ENCODE data around the gene HSBP1L1.

HSBP1L1 gene

DNA sequence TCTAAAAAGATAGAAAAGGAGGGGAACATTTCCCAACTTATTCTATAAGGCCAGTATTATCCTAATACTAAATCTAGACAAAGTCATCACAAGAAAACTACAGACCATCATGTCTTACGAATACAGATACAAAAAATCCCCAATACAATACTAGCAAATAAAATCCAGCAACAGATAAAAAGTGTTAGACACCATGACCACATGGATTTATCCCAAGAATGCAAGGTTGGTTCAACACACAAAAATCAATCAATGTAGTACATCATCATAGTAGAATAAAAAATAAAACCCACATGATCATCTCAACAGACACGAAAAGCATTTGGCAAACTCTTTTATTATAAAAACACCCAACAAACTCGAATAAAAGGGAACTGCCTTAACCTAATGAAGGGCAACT, 31.5 kb upstream of the HSBP1L1 start:
- WGBS, 2 donors (ENCODE audit: extremely low coverage in 2 of 2, insufficient read length in 2 of 2, insufficient replicate concordance in 1 of 2), result no CpG with 5 or more reads among the region's 3 CpGs

DNA sequence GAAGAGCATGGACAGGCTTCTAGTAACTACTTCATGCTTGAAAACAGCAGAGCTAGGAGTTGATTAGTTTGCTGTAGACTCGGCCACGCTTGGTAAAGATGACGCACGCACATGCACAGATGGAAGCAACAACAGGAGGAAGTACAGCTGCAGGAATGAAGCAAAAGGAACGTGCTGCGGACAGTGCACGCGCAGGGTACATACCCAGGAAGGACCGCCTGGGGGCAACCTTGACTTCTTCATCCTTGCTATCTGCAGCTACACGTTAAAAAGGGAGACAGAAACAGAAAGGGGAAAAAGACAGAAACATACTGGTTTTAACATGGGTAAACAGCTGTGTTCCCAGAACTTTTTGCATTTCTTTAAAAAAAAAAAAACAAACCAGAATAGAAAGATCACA, 30.7 kb upstream of the HSBP1L1 start:
- H3K4me3 ChIP-seq (ENCODE audit: low read length in 2 of 2), result peak overlapping the region in 1 of 2 donors; percentile 31
- peaks cover 7 to 49% of the 10 kb centered on the region in 2 donors for H3K36me3 ChIP-seq (replicated peaks in 1 of 2; ENCODE audit: control insufficient read depth in 2 of 2, insufficient read depth in 2 of 2, low read length in 2 of 2)
- no peak overlapping the region for H2AK5ac ChIP-seq (ENCODE audit: low read depth, low read length)
- no peak overlapping the region for H4K91ac ChIP-seq (ENCODE audit: low read depth, low read length, poor library complexity)
- H3K27me3 ChIP-seq (ENCODE audit: control insufficient read depth in 3 of 3, insufficient read depth in 3 of 3, low read depth in 1 of 3, low read length in 3 of 3), result peaks cover 0 to 2% (median 0%) of the 10 kb centered on the region in 3 experiments
- no peak overlapping the region for H2BK15ac ChIP-seq (ENCODE audit: low read length)
- H3K14ac ChIP-seq (ENCODE audit: low read length), result no peak overlapping the region
- H4K8ac ChIP-seq (ENCODE audit: low read depth, low read length), result no peak overlapping the region
- H3K79me1 ChIP-seq (ENCODE audit: low read depth, low read length), result peaks cover 11% of the 10 kb centered on the region
- H3K4me1 ChIP-seq (ENCODE audit: control insufficient read depth in 2 of 2, insufficient read depth in 1 of 2, low read depth in 1 of 2, low read length in 2 of 2), result no peaks in the 10 kb centered on the region
- no peak overlapping the region for H3K18ac ChIP-seq (ENCODE audit: low read length)
- H2AFZ ChIP-seq (ENCODE audit: low read length), result no peak overlapping the region
- H3K4me2 ChIP-seq (ENCODE audit: insufficient read depth, low read length, poor library complexity, severe bottlenecking), result no peak overlapping the region
- DNase-seq (ENCODE audit: low spot score), result no peak
- H3K27ac ChIP-seq (replicated peaks; ENCODE audit: low read length), result no peak overlapping the region
- peaks cover 19 to 59% of the 10 kb centered on the region in 2 donors for H3K9me3 ChIP-seq (replicated peaks in 1 of 2; ENCODE audit: control insufficient read depth in 2 of 2, insufficient read depth in 1 of 2, low read depth in 1 of 2, low read length in 2 of 2)
- no peak overlapping the region for H2BK120ac ChIP-seq (ENCODE audit: low read depth, low read length)
- H2BK12ac ChIP-seq (ENCODE audit: low read length), result no peak overlapping the region
- H3K4ac ChIP-seq (ENCODE audit: low read length), result no peak overlapping the region
- no peak overlapping the region for H2BK5ac ChIP-seq (ENCODE audit: low read length)
- no peak overlapping the region for H3K23ac ChIP-seq (ENCODE audit: low read depth, low read length, poor library complexity)
- H3K9ac ChIP-seq (ENCODE audit: low read depth, low read length, poor library complexity), result no peak overlapping the region
- WGBS, 2 donors (ENCODE audit: extremely low coverage in 2 of 2, insufficient read length in 2 of 2, insufficient replicate concordance in 1 of 2), result no CpG with 5 or more reads among the region's 10 CpGs

More for the DNA sequence above, 31.5 kb upstream of the HSBP1L1 start:
- Histone ChIP-seq H3K79me1 (ENCODE audit: low read depth, low read length) (peaks cover 10% of the 10 kb centered on the region), H2BK15ac (ENCODE audit: low read length) (no peak overlapping the region), H3K4me3 (ENCODE audit: low read length in 2 of 2) (no peak overlapping the region), H3K18ac (ENCODE audit: low read length) (no peak overlapping the region), H3K36me3 (replicated peaks in 1 of 2; ENCODE audit: control insufficient read depth in 2 of 2, insufficient read depth in 2 of 2, low read length in 2 of 2) (peaks cover 7 to 53% of the 10 kb centered on the region in 2 donors), H3K23ac (ENCODE audit: low read depth, low read length, poor library complexity) (no peak overlapping the region), H3K9me3 (replicated peaks in 1 of 2; ENCODE audit: control insufficient read depth in 2 of 2, insufficient read depth in 1 of 2, low read depth in 1 of 2, low read length in 2 of 2) (peaks cover 22 to 66% of the 10 kb centered on the region in 2 donors), H2BK12ac (ENCODE audit: low read length) (no peak overlapping the region), H3K9ac (ENCODE audit: low read depth, low read length, poor library complexity) (no peak overlapping the region), H3K27me3 (ENCODE audit: control insufficient read depth in 3 of 3, insufficient read depth in 3 of 3, low read depth in 1 of 3, low read length in 3 of 3) (peaks cover 0 to 2% (median 0%) of the 10 kb centered on the region in 3 experiments), H3K4ac (ENCODE audit: low read length) (no peak overlapping the region), H3K27ac (replicated peaks; ENCODE audit: low read length) (no peak overlapping the region), H2BK5ac (ENCODE audit: low read length) (no peak overlapping the region), H4K8ac (ENCODE audit: low read depth, low read length) (no peak overlapping the region), H3K4me2 (ENCODE audit: insufficient read depth, low read length, poor library complexity, severe bottlenecking) (no peak overlapping the region), H3K14ac (ENCODE audit: low read length) (no peak overlapping the region), H2BK120ac (ENCODE audit: low read depth, low read length) (no peak overlapping the region), H3K4me1 (ENCODE audit: control insufficient read depth in 2 of 2, insufficient read depth in 1 of 2, low read depth in 1 of 2, low read length in 2 of 2) (no peaks in the 10 kb centered on the region), H2AFZ (ENCODE audit: low read length) (no peak overlapping the region), H4K91ac (ENCODE audit: low read depth, low read length, poor library complexity) (no peak overlapping the region), H2AK5ac (ENCODE audit: low read depth, low read length) (no peak overlapping the region)
- no peak for DNase-seq (ENCODE audit: low spot score)

DNA sequence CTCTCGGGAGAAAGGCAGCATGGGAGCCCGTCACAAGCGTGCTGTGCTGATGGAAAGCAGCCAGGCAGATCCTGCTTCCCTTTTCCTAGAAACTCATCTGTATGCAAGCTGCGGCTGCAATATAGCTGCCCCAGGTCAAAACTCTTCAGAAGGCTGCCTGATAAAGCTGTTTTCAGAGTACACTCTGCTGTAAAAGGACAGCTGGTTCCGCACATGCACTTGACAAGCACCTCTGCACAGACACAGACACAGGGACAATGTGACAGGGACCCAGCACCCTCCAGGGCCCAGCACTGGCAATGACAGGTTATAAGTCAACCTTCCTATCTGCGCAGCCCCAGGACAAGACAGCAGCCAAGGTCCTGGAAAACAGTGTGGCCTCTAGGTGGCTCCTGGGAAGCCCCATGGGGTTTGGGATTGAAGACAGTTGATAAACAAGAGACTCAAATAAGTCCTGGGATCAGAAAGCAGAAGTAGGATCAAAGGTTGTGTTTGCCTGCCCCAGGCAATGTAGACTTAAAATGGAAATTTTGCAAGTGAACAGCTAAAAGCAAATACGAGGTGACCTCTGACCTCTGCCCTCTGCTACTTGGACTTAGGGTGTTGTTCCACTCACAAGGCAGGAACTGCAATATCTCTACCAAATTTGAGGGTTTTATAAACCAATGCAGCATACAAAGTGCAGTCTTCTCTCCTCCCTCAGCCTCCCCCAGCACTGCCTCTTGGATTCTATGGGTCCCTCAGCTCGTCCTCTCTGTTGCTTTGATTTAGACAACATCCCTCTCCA, 29.9 kb upstream of the HSBP1L1 start:
- Histone ChIP-seq H3K79me1 (ENCODE audit: low read depth, low read length) (peaks cover 9% of the 10 kb centered on the region), H3K4me3 (ENCODE audit: low read length in 2 of 2) (no peak overlapping the region), H3K9ac (ENCODE audit: low read depth, low read length, poor library complexity) (no peak overlapping the region), H3K4ac (ENCODE audit: low read length) (no peak overlapping the region), H2BK5ac (ENCODE audit: low read length) (no peak overlapping the region), H2BK12ac (ENCODE audit: low read length) (no peak overlapping the region), H3K27ac (replicated peaks; ENCODE audit: low read length) (no peak overlapping the region), H3K27me3 (ENCODE audit: control insufficient read depth in 3 of 3, insufficient read depth in 3 of 3, low read depth in 1 of 3, low read length in 3 of 3) (peaks cover 0 to 2% (median 0%) of the 10 kb centered on the region in 3 experiments), H3K4me2 (ENCODE audit: insufficient read depth, low read length, poor library complexity, severe bottlenecking) (no peak overlapping the region), H4K91ac (ENCODE audit: low read depth, low read length, poor library complexity) (no peak overlapping the region), H2AFZ (ENCODE audit: low read length) (no peak overlapping the region), H3K14ac (ENCODE audit: low read length) (no peak overlapping the region), H3K23ac (ENCODE audit: low read depth, low read length, poor library complexity) (no peak overlapping the region), H3K4me1 (ENCODE audit: control insufficient read depth in 2 of 2, insufficient read depth in 1 of 2, low read depth in 1 of 2, low read length in 2 of 2) (no peaks in the 10 kb centered on the region), H3K9me3 (replicated peaks in 1 of 2; ENCODE audit: control insufficient read depth in 2 of 2, insufficient read depth in 1 of 2, low read depth in 1 of 2, low read length in 2 of 2) (peaks cover 14 to 51% of the 10 kb centered on the region in 2 donors), H4K8ac (ENCODE audit: low read depth, low read length) (no peak overlapping the region), H3K36me3 (replicated peaks in 1 of 2; ENCODE audit: control insufficient read depth in 2 of 2, insufficient read depth in 2 of 2, low read length in 2 of 2) (peaks cover 7 to 47% of the 10 kb centered on the region in 2 donors), H2BK15ac (ENCODE audit: low read length) (no peak overlapping the region), H2BK120ac (ENCODE audit: low read depth, low read length) (no peak overlapping the region), H3K18ac (ENCODE audit: low read length) (no peak overlapping the region), H2AK5ac (ENCODE audit: low read depth, low read length) (no peak overlapping the region)
- DNase-seq (ENCODE audit: low spot score), result no peak
- WGBS, 2 donors (ENCODE audit: extremely low coverage in 2 of 2, insufficient read length in 2 of 2, insufficient replicate concordance in 1 of 2), result no CpG with 5 or more reads among the region's 8 CpGs

DNA sequence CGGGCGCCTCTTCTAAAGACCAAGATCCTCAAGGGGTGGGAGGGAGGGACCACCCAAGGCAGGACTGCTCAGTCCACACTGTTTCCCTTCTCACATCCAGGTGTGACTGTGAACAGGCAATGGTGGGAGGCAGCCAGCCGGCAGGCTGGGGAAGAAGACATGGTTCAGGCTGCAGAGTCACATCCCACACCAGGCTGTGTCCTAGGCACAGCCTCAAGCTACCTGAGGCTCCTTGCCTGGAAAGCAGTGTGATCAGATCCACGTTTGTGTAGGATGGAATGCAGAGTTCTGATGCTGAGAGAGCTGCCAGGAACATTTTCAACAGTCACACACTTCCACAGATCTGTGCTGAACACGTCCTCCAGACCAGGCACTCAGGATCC, 29.4 kb upstream of the HSBP1L1 start:
- no peak for DNase-seq (ENCODE audit: low spot score)
- H2AFZ ChIP-seq (ENCODE audit: low read length), result no peak overlapping the region
- H3K4me3 ChIP-seq (ENCODE audit: low read length in 2 of 2), result no peak overlapping the region
- H2BK15ac ChIP-seq (ENCODE audit: low read length), result no peak overlapping the region
- peaks cover 11% of the 10 kb centered on the region for H3K79me1 ChIP-seq (ENCODE audit: low read depth, low read length)
- no peak overlapping the region for H4K8ac ChIP-seq (ENCODE audit: low read depth, low read length)
- no peak overlapping the region for H4K91ac ChIP-seq (ENCODE audit: low read depth, low read length, poor library complexity)
- no peak overlapping the region for H3K18ac ChIP-seq (ENCODE audit: low read length)
- peaks cover 0 to 2% (median 0%) of the 10 kb centered on the region in 3 experiments for H3K27me3 ChIP-seq (ENCODE audit: control insufficient read depth in 3 of 3, insufficient read depth in 3 of 3, low read depth in 1 of 3, low read length in 3 of 3)
- no peak overlapping the region for H2BK12ac ChIP-seq (ENCODE audit: low read length)
- no CpG with 5 or more reads among the region's 5 CpGs for WGBS, 2 donors (ENCODE audit: extremely low coverage in 2 of 2, insufficient read length in 2 of 2, insufficient replicate concordance in 1 of 2)
- H3K36me3 ChIP-seq (replicated peaks in 1 of 2; ENCODE audit: control insufficient read depth in 2 of 2, insufficient read depth in 2 of 2, low read length in 2 of 2), result peaks cover 7 to 47% of the 10 kb centered on the region in 2 donors
- no peak overlapping the region for H3K4ac ChIP-seq (ENCODE audit: low read length)
- no peak overlapping the region for H3K23ac ChIP-seq (ENCODE audit: low read depth, low read length, poor library complexity)
- H2BK5ac ChIP-seq (ENCODE audit: low read length), result no peak overlapping the region
- peak overlapping the region; percentile 21 for H3K9ac ChIP-seq (ENCODE audit: low read depth, low read length, poor library complexity)
- H2AK5ac ChIP-seq (ENCODE audit: low read depth, low read length), result no peak overlapping the region
- H3K4me2 ChIP-seq (ENCODE audit: insufficient read depth, low read length, poor library complexity, severe bottlenecking), result no peak overlapping the region
- no peak overlapping the region for H3K27ac ChIP-seq (replicated peaks; ENCODE audit: low read length)
- no peak overlapping the region for H2BK120ac ChIP-seq (ENCODE audit: low read depth, low read length)
- no peak overlapping the region for H3K14ac ChIP-seq (ENCODE audit: low read length)
- H3K9me3 ChIP-seq (replicated peaks in 1 of 2; ENCODE audit: control insufficient read depth in 2 of 2, insufficient read depth in 1 of 2, low read depth in 1 of 2, low read length in 2 of 2), result peaks cover 14 to 49% of the 10 kb centered on the region in 2 donors
- H3K4me1 ChIP-seq (ENCODE audit: control insufficient read depth in 2 of 2, insufficient read depth in 1 of 2, low read depth in 1 of 2, low read length in 2 of 2), result no peaks in the 10 kb centered on the region

All from neuronal stem cell (in vitro differentiated cells).